Rectal smooth muscle tissue (tissue), 1 donor: ENCODE data around the gene TTC33.
"Not testable (repeated sequence)": the region's sequence is repeated elsewhere in the genome, so short reads cannot be mapped to it uniquely, and the experiment has no call there.

Experiments used
- H3K27ac ChIP-seq: one replicate; pipeline ENCODE4 v1.7.0; 2013; ENCODE audit warnings: low read depth, low read length, inconsistent platforms
- H3K27me3 ChIP-seq: one replicate; pipeline ENCODE4 v1.7.0; 2013; ENCODE audit warnings: low read length; ENCODE audit not compliant: control insufficient read depth, insufficient read depth
- H3K36me3 ChIP-seq: one replicate; pipeline ENCODE4 v1.7.0; 2013; ENCODE audit warnings: low read length; ENCODE audit not compliant: control insufficient read depth, insufficient read depth
- H3K4me1 ChIP-seq: one replicate; pipeline ENCODE4 v1.7.0; 2013; ENCODE audit warnings: low read length; ENCODE audit not compliant: control insufficient read depth, insufficient read depth
- H3K4me3 ChIP-seq: one replicate; pipeline ENCODE4 v1.7.0; 2013; ENCODE audit warnings: low read length
- H3K9ac ChIP-seq: one replicate; pipeline ENCODE4 v1.7.0; 2013; ENCODE audit warnings: low read length

TTC33 gene

DNA sequence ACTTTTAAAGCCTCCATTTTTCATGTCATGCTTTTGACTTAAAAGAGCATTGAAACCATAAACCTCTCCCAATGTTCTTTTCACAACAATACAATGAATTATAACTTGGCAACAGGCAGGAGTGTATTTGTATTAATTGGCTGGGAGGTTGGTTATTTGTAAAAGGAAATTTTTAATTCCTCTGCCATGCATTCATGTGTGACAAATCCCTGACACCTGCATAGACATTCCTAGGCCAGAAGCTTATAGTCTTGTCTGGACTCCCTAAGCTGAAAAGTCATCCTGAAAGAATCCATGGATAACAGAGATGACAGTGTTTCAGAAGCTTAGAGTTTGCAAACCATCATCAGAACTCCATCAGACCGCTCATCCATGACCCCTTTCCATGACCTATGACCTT is 152.4 kb downstream of the TTC33 start:
- Histone ChIP-seq H3K27me3 (no peaks in the 10 kb centered on the region), H3K36me3 (no peaks in the 10 kb centered on the region), H3K9ac (no peak overlapping the region), H3K27ac (no peak overlapping the region), H3K4me3 (no peak overlapping the region), H3K4me1 (no peaks in the 10 kb centered on the region)

DNA sequence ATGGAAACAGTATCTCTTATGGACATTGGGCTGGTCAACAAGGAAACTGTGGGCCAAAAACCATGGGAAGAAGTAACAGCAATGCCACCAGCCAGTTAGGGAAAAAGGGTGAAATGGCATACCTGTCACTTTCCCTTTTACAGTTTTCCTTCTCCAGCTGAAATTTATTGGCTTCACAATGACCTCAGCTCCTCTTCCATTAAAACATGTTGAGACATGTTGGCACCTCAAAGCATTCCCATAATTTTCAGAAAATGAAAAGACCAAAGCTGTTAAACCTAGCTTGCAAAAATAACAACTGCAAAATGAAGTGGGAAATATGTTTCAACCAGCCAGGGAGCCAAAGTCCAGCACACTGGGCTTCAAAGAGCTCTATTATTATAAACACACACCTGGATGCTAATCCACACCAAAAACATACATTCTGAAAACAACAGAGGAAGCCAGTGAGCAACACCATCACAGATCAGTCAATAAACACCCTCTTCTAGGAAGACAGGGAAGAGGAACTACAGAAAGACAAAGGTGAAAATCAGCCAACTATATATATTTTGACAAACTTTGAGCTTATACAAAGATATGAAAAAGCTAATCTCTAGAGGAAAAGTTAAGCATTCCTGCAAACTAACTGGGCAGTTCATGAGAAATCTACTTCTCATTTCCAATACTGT is 154.4 kb downstream of the TTC33 start:
- no peaks in the 10 kb centered on the region for H3K36me3 ChIP-seq
- H3K4me3 ChIP-seq: no peak overlapping the region
- H3K9ac ChIP-seq: no peak overlapping the region
- no peaks in the 10 kb centered on the region for H3K4me1 ChIP-seq
- no peak overlapping the region for H3K27ac ChIP-seq
- no peaks in the 10 kb centered on the region for H3K27me3 ChIP-seq

DNA sequence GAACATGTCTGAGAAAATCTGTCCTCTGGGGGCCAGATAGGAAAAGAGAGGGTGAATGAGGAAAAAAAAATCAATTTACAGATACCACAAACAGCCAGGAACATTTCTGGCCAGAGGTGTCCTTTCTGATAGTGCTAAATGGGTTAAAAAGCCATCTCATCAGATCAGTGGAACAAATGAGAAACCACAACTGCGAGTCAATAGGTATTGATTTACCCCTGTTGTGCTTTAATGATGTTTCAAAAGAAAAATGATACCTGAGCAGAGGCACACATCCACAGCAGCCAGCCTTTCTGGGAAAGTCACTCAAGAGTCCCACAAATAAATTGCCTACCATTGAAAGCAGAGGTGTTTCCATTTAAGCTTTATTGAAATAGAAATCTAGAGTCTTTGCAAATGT is 155.4 kb downstream of the TTC33 start:
- Histone ChIP-seq H3K27ac (no peak overlapping the region), H3K27me3 (no peaks in the 10 kb centered on the region), H3K4me1 (no peaks in the 10 kb centered on the region), H3K36me3 (no peaks in the 10 kb centered on the region), H3K9ac (no peak overlapping the region), H3K4me3 (no peak overlapping the region)

DNA sequence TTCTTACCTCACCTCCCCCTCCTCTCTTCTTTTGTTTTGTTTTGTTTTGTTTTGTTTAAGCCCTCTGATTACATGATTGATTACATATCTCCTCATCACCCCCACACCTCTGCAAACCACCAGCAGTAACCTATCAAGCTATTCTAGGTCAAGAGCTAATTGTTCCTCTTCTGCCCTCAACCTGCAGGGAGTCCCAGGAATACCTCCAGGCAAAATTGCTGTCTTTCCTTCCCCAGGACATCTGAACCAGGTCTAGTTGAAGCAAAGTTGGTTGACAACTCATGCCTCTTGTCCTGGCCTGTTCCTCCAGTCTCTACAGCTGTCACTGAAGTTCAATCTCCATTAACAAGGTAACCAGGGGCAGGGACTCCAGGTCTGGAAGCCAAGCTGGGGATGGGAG is 156.1 kb downstream of the TTC33 start:
- Histone ChIP-seq H3K27me3 (no peaks in the 10 kb centered on the region), H3K9ac (no peak overlapping the region), H3K4me1 (no peaks in the 10 kb centered on the region), H3K4me3 (no peak overlapping the region), H3K36me3 (no peaks in the 10 kb centered on the region), H3K27ac (no peak overlapping the region)

DNA sequence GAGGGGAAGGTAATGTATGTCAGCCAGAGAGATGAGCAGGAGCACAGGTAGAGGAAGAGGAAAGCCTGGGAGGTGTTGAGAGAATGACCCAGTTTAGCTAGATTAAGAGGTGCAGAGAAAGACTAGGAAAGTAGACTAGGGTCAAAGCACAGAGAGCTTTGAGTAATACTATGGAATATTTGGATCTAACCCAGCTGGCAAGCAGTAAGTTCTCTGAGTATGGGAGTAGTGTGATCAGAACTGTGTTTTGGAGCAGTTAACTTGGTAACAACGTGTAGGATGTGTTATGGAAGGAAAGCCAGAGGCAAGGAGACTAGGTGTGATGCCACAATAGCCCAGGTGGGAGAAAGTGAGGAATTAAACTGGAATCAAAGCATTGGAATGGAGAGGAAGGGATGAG is 160.9 kb downstream of the TTC33 start:
- H3K9ac ChIP-seq: no peak overlapping the region
- H3K4me3 ChIP-seq: no peak overlapping the region
- H3K36me3 ChIP-seq: no peaks in the 10 kb centered on the region
- H3K4me1 ChIP-seq: no peaks in the 10 kb centered on the region
- H3K27ac ChIP-seq: no peak overlapping the region
- H3K27me3 ChIP-seq: no peaks in the 10 kb centered on the region

DNA sequence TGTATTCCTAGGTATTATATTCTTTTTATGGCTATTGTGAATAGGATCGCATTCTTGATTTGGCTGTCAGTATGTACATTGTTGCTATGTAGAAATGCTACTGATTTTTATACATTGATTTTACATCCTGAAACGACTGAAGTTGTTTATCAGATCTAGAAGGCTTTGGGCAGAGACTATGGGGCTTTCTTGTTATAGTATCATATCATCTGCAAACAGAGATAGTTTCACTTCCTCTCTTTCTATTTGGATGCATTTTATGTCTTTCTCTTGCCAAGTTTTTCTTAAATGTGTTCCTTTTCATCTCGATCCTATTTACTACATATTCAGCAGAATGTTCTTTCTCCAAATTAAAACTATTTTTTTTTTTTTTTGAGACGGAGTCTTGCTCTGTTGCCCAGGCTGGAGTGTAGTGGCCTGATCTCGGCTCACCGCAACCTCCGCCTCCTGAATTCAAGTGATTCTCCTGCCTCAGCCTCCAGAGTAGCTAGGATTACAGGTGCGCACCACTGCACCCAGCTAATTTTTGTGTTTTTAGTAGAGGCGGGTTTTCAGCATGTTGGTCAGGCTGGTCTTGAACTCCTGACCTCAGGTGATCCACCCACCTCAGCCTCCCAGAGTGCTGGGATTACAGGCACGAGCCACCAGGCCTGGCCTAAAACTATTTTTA is 163.9 kb downstream of the TTC33 start:
- H3K4me3 ChIP-seq, H3K27ac ChIP-seq, H3K36me3 ChIP-seq, H3K9ac ChIP-seq, H3K27me3 ChIP-seq, H3K4me1 ChIP-seq: not testable (repeated sequence)

DNA sequence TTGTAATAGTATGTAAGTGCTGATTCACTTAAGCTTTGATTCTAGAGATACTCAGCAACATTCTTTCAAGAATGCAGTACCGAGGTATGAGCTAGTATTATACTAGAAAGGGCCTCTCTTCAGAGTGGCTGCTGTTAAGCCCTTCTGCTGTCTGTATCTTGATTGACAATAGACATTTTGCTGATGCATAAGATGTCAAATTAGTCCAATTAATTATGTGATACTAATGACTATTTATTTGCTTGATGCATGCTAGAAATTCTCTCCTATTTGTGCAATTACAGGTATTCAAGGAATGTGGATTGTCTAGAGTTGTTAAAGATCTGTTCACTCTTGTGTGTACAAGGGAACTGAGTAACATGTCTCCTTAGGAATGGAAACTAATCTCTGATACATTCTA is 168.4 kb downstream of the TTC33 start:
- Histone ChIP-seq H3K4me3 (no peak overlapping the region), H3K4me1 (no peaks in the 10 kb centered on the region), H3K36me3 (no peaks in the 10 kb centered on the region), H3K27me3 (no peaks in the 10 kb centered on the region), H3K9ac (no peak overlapping the region), H3K27ac (no peak overlapping the region)

DNA sequence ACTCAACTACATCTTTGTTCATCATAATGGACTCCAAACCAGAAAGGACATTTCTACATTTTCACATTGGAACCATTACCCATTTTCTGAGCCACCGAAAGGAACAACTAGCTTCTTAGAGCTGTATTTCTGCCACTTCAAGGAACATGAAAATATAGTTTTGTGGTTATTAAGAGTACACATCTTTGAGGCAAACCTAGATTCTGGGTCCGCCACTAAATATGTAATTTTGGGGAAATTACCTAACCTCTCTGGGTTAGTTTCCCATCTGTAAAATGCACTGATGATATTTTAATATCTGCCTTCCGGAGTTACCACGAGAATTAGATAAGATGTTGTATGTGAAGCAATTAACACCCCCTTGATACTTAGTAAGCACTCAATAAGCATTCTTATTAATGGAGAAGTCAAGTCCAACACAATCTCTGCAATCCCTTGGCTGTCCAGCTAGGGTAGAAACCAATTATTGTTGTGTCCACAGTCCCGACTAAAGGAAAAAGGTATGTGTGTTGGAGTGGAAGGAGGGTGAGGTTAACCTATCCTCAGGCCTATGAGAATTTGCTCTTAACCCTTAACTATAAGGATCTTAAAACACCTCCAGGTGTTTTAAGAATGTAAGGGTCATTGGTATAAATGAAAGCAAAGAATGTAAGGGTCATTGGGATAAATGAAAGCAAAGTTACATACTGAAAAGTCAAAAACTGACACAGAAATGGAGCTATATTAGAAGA is 170.1 kb downstream of the TTC33 start:
- Histone ChIP-seq H3K9ac (no peak overlapping the region), H3K4me3 (no peak overlapping the region), H3K27ac (no peak overlapping the region), H3K36me3 (no peaks in the 10 kb centered on the region), H3K27me3 (no peaks in the 10 kb centered on the region), H3K4me1 (no peaks in the 10 kb centered on the region)

DNA sequence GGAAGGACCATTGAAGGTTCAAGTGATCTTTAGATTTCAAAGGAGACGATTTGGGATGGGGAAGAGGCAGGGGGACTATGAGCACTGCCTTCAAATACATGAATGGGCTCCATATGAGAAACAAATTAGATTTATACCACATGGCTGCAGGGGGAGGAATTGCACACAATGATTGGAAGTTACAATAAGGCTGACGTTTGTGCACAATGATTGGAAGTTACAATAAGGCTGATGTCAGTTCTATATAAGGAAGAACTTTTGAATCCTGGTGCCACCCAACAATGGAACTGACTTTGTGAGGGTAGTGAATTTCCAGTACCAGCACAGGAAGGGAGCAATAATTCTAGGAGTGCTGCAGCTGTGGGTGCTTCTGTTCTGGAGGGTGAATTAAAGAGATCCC is 171.7 kb downstream of the TTC33 start:
- Histone ChIP-seq H3K36me3 (no peaks in the 10 kb centered on the region), H3K4me3 (no peak overlapping the region), H3K27me3 (no peaks in the 10 kb centered on the region), H3K27ac (no peak overlapping the region), H3K4me1 (no peaks in the 10 kb centered on the region), H3K9ac (no peak overlapping the region)

DNA sequence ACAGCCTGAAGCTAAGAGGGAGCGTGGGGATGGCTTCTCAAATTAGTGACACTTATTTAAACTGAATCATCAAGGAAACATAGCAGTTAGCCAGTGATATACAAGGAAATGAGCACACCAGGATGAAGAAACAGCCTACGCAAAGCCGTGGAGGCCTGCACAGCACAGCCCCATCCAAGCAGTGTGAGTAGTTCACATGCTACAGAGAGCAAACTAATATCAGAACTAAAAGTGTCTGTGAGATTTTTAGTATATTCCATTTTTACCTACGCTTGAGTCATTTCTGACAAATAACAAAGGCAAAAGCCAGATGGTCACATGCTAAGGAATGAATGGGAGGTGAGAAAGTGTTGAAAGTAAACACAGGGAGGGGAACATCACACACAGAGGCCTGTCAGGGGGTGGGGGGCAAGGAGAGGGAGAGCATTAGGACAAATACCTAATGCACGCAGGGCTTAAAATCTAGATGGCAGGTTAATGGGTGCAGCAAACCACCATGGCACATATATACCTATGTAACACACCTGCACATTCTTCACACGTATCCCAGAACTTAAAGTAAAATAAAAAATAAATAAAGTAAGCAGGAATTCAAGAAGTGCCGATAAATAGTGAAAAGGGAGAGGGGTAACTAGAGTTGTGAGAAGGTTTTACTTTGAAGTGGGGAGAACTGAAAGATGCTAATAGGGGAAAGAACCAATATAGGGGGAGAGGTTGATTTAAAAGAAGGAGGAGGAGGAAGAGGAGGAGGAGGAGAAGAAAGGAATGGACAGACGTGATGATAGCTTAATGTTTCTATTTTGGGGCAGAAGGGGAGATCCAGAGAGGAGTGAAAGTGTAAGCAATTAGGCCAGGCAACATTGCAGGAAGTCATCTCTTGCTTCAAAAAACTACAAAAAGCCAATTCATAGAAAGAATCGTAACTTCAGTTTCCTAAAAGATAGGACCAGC is 177.0 kb downstream of the TTC33 start:
- H3K4me3 ChIP-seq: no peak overlapping the region
- no peaks in the 10 kb centered on the region for H3K27me3 ChIP-seq
- H3K9ac ChIP-seq: no peak overlapping the region
- no peaks in the 10 kb centered on the region for H3K36me3 ChIP-seq
- H3K4me1 ChIP-seq: no peaks in the 10 kb centered on the region
- no peak overlapping the region for H3K27ac ChIP-seq

DNA sequence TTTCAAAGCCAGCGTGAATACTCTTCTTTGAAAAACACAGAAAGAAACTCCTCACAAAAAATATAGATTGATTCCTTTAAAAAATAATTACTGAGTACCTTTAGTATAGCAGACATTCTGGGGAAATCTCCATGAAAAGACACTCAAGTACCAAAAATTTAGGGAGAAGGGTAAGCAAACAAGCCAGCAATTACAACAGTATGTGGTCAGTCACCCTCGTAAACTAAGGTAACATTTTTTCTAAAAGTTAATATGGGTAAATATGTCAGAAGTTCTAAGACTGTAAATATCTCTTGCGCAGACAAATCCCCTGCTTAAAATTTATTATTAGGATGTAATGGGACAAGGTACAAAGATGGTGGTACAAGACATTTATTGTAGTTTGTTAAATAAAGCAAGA is 178.0 kb downstream of the TTC33 start:
- Histone ChIP-seq H3K4me3 (no peak overlapping the region), H3K27me3 (no peaks in the 10 kb centered on the region), H3K9ac (no peak overlapping the region), H3K4me1 (no peaks in the 10 kb centered on the region), H3K27ac (no peak overlapping the region), H3K36me3 (no peaks in the 10 kb centered on the region)

DNA sequence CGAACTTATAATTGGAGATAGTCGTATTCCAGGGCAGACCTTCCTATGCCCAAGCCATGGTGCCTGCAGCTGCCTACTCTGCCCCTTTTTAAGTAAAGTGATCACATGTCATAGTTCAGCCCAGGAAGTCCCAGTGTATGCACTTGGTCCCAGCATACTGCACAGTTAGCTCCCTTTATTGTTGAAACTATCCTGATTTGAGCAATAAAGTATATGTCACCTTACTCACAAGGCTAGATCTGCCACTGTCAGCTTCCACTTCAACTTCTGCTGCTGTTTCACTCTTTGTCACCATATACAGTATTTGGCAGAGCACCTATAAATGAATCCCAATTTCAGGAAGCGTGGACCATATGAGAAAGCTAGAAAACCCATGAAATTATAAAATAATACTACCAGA is 179.8 kb downstream of the TTC33 start:
- no peak overlapping the region for H3K9ac ChIP-seq
- no peak overlapping the region for H3K27ac ChIP-seq
- H3K27me3 ChIP-seq: no peaks in the 10 kb centered on the region
- no peaks in the 10 kb centered on the region for H3K36me3 ChIP-seq
- H3K4me1 ChIP-seq: no peaks in the 10 kb centered on the region
- H3K4me3 ChIP-seq: no peak overlapping the region
